Stimulated activated CD8-positive, alpha-beta memory T cell treated with anti-CD3 and anti-CD28 coated beads, Interleukin-4, amount 100 ng/mL, for 24 hours (primary cell): ENCODE measurements around the gene ADGRB3.

Experiments used
- DNase-seq: peaks from one replicate; pipeline ENCODE4 v3.0.0-alpha.2; 2020; ENCODE audit warnings: low read depth

The ADGRB3 gene

DNA sequence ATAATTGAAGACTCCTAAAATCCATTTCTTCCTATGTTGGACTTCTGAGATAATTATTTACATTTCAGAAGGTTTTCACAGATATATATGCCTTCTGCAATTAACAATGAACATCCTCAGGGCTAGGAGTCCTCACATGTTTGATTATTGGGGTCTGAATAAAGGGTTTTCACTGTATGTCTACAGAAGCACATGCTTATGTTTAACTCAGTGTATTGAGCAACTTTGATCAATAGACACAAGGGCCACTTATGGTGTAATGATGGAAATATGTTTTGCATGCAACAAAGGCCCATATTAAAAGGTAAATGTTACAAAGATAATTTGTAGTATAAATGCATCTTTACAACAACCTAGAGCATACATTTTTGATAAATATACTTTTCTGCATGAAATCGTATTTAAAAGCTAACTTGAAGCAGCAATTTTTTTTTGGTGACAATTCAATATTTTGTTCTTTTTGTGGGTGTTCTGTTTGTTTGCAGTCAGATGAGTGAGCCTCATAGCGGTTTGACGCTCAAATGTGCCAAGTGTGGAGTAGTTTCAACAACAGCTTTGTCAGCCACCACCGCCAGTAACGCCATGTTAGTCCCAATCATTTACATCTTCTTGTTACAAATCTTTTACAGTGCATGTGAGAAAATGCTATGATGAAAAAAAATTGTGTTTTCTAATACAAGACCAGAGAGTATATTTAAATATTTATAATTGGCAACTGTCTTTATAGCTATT, 703.5 kb downstream of the ADGRB3 start:
- no peak for DNase-seq

DNA sequence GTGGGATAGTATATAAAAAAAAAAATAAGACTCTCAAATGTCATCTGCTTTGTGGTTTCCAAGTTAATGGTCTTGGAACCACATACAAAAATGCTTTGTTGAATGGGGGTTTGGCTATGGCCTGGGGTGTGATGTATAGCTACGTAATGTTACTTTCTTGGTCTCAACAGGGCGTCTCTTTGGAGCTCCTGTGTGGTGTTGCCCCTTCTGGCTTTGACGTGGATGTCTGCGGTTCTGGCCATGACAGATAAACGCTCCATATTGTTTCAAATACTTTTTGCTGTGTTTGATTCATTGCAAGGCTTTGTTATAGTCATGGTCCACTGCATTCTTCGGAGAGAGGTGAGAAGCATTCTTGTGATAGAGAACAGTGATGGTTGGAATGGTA, 704.1 kb downstream of the ADGRB3 start:
- DNase-seq = no peak

DNA sequence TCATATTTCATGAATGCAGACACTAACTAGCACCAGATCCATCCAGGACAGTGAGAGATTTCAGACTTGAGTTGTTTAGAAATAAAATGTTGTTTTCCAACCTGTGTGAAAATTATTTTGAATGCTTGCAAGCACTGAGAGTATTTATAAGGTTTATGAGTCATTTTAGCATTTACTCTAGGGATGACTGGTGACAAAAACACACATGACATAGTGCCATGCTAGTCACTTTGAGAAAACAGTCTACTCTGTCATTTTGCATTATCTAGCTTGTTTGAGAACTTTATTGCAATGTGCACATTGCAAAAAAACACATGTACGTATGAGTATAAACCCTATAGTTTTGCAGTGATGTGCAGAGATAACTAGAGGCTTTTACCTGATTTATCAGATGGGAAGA, 705.1 kb downstream of the ADGRB3 start:
- no peak for DNase-seq

DNA sequence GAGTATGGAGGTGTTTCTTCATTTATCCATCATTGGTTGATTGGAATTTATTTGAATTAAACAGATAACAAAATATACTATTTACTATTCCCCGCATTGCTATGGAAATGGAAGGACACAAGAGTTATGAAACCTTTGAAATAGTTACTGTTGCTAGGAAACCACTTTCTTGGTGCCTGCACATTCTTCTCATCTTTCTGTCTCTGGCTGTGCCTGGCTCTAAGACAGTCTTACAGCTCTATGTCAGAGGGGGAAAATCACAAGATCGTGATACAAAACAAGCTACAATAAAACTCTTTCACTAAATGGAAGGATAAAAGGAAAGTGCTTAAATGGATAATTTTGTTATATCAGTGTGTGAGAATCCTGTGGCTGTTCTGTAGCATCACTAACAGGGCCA, 708.8 kb downstream of the ADGRB3 start:
- no peak for DNase-seq

DNA sequence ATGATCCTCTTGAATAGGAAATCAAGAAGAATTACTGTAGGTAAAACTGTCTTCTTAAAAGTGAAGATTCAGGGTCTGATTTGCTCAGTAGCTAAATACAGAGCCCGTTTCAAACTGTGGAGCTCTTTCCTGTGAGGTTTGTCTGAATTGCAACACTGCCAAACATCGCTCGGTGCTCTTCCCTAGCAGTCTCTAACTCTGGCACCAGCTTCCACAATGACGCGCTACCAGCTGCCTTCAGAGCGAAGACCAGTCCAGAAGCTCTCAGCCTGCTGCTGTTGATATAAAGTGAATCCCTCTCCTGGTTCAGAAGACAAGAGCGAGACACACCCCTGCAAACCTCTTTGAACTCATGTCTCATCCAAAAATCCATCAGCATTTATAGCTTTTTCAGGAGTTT, 714.7 kb downstream of the ADGRB3 start:
- DNase-seq = no peak

DNA sequence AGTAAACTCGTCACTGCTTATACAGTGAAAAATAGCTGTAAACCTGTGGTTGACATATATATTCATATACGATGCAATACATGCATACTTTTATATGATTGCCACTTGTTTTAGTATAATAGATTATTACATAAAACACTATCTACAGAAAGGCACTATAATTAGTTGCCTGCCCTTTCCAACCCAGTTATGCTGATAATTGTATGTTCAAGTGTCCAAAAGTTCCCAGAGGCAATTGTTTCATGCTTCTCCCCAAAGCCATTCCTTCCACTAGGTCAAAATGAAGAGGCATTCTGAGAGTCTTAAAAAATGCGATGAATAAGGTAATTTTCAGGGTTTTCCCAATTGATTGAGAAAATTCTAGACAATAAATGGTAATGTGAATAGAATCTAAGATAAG, 727.1 kb downstream of the ADGRB3 start:
- no peak for DNase-seq

DNA sequence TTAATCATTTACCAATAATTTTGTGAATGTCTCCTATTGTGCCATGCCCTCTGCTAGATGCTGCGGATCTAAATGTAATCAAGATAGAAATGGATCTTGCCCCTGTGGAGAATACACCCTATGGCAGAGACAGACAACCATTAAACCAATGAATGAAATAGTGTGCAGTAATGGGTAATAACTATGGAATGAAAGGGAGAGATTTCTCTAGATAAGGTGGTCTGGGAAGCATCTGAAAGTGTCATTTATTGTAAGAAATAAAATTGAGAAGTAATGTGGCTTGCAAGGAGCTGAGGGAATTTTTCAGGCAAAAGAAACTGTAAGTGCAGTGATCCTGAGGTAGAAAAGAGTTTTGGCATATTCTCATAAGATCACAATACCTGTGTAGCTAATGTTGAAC, 731.7 kb downstream of the ADGRB3 start:
- DNase-seq = no peak

DNA sequence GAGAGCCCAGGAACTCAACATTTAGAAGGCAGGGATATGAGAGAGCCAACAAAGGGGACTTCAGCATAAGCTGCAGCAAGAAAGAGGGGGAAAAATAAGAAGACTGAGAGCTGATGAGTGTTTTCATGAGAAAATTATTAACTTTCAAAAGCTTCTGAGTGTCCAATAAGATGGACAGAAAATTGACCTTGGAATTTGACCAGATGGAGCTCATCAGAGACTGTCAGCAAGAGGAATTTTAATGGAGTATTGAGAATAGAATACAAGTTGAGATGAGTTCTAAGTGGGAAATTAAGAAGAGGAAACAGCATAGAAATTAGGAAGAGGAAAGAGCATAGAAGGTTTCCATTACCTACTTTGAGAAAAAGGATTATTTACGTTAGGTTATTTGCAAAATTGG, 733.5 kb downstream of the ADGRB3 start:
- DNase-seq = no peak

DNA sequence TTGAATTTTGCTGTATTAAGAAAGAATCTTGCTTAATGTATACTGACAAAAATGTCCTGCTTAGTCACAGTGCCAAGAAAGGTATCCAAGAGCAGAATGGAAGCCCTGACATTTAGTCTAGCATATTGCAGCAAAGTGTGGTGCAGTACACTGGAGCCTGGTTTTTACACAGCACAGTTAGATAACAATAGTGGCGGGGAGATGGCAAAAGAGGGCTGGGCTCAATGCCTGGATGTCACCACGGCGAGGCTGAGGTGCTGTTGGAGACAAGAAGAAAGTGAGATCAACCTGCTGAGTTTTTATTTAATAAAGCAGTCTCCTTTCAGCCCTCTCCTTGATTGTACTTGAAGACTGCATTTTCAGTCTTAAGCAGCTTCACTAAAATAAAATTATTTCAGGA, 735.7 kb downstream of the ADGRB3 start:
- DNase-seq = no peak

DNA sequence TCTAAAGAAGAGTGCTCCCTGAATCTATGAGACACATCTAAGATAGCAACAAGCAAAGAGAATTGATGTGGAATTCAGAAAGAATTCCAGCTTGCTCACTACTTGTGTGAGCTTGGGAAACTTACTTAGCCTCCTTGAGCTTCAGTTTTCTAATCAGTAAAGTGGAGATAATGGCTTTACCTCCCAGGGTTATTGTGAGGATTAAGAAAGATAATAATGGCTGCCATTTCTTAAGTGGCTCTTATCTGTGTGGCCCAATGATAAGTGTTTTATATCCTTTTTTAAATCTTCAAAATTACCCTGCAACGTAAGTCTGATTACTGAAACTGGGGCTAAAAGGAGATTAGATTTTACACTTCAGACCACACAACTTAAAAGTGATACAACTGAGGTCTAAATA, 743.2 kb downstream of the ADGRB3 start:
- no peak for DNase-seq

DNA sequence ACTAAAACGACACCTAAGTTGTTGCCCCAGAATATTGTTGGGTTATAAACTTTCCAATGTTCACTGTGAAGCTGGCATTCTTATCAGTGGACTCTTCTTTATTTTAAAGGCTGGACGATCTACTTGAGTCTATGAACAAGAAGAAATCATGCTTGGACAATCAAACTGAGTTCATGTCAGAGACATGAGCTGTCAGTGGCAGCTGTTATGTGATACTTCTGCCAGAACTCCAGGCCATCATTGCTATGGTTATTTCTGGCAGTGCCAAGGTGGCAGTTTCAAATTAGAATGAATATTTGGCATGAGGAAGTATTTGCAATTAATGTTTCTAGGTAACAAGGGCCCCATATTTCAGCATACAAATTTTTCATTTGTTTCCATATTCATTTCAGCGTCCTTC, 744.4 kb downstream of the ADGRB3 start:
- no peak for DNase-seq

DNA sequence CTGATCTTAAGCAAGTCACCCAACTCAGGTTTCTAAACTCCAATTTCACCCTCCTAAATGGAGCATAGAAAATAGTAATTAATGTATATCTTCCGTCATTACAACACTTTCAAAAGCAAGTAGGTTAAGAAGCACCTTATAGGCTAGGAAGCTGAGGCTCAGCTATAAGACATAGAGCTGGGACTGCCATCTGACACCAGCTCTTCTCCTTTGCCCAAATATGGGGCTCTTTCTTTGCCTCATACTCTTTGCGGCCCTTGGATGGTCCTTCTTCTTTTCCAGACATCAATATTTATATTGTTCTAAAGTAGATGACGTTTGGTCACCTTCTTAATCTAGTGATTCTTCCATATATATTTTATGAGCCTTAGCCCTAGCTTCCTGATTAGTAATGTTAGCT, 748.5 kb downstream of the ADGRB3 start:
- no peak for DNase-seq

DNA sequence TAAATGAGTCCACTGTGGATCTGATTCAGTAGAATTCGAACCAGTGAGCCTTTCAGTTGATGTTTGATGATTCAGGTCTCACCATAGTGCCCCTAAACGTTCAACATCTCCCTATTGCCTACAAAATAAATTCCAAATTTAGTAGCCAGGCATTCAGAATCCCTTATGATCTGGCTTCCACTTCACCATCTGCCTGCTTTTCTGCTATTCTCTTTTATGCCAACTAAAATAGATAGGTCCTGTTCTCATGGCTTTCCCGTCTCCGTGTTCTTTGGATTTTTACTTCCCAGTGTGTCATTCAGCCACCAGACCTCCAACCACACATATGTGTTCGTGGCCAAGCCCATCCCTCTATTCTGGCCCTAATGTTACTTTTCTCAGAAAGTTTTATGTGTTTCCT, 751.3 kb downstream of the ADGRB3 start:
- DNase-seq = no peak

DNA sequence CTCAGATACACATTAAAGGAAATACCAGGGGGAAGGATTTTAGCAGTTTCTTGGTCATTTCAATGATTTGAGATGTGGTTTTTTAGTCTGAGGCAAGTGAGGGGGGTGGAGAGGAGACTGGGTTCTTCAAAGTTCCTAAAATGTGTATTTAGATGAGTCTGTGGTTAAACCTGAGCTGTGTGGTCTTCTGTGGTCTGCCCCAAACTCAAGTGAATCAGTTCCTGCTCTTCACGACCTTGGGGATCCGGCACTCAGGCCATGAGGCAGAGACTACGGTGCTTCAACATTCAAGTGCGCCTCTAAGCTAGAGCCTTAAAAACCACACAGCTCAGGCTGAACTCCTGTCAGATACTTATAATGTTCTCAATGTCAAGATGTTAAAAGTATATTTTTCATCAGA, 755.0 kb downstream of the ADGRB3 start:
- no peak for DNase-seq

DNA sequence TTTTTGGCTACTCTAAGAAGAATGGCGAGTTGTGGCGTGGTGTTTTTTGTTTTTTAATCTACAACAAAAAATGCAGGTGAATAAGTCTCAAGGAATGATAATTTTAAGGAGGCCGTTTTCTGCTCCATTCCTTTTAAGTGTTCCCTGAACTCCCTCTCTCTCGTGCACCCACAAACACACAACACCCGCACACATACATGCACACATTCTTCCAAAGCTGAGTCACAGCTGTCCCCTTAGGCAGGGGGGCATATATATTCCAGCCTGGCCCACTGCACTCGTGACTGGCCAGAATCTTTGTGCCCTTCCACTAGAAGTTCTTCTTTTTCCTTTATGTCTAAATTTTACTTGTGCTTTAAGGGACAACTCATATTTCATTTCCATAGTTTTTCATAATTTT, 756.0 kb downstream of the ADGRB3 start:
- no peak for DNase-seq

DNA sequence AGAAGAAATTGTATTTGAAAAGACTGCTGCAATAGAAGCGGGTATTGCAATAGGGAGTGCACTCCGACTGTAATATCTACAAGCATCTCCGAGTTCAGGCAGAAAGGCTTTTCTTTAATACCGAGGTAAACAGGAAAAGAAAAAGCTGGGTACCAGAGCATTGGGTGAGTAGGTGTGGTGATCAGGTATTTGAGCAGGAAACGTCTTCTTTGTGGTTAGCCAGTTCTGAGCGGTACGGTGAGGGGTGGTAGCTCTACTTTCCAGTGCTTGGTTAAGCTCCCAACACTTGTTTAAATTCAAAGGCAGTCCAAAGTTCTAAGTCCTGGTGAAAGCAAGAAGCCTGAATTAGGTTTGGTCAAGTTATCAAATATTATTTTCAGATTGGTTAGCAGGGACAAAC, 757.7 kb downstream of the ADGRB3 start:
- no peak for DNase-seq

DNA sequence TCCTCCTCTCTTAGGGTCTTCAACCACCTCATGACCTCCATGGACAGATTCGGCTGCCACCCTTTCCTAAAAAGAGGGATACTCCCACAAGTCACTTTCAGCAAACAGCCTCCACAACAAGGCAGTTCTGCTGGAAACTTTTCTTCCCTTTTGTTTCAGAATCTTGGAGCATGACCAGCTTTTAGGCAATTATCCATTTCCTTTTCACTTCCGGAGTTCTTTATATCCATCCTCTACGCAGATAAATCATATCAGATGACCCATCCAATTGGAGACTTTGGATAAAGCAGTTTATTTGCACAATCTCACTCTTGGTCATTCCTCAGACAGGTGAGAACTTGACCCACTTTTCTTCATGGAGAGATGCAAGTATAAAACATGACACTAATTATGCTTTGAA, 763.2 kb downstream of the ADGRB3 start:
- DNase-seq = no peak

DNA sequence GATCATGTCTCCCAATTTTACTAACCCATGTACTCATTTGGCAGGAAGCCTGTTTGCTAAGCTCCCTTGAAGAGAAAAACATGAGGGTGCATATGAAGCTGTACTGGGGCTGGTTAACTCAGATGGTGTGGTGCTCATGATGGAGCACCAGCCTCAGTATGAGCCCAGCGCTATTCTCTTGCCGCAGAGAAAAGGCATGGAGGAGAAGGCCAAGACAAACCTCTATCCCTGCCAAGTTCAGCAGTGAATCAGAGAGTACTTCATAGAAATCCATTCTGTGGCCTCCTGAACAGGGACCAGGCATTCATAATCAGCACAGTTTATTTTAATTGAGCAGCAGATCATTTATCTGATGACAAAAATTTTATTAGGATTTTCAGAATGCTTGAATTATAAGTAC, 763.6 kb downstream of the ADGRB3 start:
- no peak for DNase-seq

DNA sequence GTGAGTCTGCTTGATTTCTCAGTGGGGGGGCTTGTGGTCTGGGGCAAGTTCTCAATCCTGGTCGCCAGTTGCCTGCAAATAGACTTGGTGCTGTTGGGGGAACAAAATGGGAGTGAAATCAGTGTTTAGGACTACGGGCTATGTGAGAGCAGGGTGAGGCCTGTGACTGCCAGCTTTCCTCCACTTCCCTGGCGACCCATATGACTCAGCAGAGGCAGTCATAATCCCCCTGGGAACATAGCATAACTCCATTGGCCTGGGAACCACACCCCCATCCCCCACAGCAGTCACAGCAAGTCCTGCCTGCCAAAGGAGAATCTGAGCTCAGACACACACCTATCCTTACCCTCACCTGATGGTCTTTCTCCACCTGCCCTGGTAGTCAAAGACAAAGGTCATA, 773.8 kb downstream of the ADGRB3 start:
- DNase-seq = no peak

DNA sequence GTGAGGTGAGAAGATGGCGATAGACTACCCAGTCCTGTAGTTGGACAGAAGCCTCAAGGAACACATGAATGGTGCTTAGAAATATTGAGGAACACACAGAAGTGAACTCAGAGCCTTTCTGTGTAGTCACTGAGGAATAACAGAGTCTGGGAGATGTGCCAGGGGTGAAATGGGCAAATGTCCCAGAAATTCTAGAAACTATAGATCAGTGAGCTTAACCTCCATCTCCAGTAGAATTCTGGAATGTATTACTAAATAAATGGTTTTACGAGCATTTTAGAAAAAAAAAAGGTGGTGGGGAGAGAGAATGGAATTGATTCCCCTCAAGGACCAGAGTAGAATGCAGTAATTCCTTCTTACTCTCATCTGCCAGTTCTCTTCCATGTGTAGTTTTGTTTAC, 781.7 kb downstream of the ADGRB3 start:
- DNase-seq = no peak

DNA sequence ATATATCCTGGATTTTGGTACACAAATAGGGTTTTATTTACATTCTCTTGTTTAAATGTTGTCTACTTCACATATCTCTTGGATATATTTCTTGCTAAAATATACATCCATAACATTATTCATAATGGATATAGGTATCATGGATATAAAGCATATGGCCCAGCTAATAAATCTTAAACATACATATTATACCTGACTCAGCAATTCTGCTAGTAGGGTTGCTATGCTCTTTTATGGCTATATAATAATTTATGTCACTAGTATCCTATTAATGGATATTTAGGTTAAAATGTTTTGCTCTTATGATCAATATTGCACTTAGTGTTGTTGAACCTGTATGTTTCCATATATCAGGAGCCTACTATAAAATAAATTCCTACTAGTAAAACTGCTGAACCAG, 786.2 kb downstream of the ADGRB3 start:
- no peak for DNase-seq

DNA sequence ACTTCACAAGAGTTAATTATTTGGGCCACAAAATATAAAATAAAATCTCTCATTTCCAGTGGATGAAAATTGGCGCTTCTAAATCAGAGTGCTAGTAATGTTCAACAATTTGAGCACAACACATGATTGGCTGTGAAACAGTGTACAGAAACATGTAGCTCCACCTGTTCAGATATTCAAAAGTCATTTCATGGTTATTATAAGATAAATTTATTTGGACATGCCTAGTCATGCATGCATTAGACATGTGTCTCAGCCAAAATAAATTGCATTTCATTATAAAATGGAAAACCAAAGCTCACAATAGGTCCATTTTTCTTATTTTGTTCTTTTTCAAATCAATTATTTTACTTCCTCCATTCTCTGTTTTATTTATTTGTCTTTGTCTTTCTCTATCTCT, 786.9 kb downstream of the ADGRB3 start:
- no peak for DNase-seq

DNA sequence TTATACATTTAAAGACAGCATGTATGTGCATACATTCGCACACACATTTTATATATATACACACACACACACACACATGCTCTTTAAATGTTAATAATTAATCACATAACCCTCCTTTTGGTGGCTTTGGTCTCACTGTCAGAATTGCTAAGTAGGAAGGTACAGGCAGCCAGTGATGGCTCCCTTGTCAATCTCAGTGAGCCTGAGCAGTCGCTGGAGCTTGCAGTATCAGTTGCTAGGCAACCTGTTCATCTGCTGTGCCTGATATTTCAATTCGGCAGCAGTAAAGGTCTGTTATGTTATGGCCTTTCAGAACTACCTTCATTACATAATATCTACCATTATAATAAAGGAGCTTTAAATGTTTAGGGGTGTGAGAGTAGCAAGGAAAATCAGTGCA, 787.4 kb downstream of the ADGRB3 start:
- no peak for DNase-seq

DNA sequence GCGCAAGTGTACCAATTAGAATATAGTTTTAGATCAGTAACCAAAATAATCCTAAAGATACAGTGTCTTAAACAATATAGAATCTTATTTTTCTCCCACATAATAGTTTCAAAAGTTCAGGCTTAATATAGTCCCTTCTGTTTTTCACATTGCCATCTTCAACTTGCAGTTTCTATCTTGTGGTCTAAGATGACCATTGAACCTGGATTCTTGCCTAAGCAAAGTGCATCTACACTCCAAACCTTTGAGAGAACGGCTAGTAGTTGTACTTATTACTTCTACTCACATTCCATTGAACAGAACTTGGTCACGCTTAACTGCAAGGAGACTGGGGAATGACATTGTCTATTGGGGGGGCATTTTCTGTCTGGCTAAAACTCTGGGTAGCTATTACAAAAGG, 788.7 kb downstream of the ADGRB3 start:
- DNase-seq = no peak

DNA sequence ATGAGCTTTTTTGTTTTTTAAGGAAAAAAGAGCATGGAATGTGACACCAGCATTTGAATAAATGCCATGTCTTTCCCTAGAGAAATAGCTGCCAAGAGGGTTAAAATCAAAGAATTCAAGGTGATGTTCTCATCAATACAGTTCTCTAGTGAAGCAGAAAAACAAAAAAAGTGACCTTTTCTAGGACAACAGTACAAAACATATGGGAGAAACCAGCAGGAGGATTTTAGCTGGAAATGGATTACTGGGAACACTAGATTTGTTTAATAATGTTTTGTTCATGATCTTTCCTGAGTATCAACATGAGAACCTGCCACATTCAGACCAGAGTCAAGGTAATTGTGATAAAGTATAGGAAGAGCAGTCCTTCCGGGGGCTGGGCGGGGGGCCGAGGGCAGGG, 789.5 kb downstream of the ADGRB3 start:
- DNase-seq = no peak
